Smooth muscle cell (in vitro differentiated cells): Measurements from ENCODE around the gene RBPJ. TPM values are rescaled to one million over a fixed set of nuclear protein-coding genes. Genes with fewer than 3 reads are reported as not detected.

Experiments used
- DNase-seq: peaks from one replicate; lab custom pipeline; 2025; ENCODE audit not compliant: unreplicated experiment; lab: John Stamatoyannopoulos, UW
- H2AFZ ChIP-seq: fragments of 200-600 bp; sonication (generic); 2 replicates; pipeline ENCODE4 v1.6.0; 2016; ENCODE audit warnings: antibody characterized with exemption, low read depth, mild to moderate bottlenecking
- H3F3A ChIP-seq: fragments of 200-600 bp; sonication (generic); 2 replicates; pipeline ENCODE4 v1.6.0; 2017; ENCODE audit warnings: antibody characterized with exemption, low read depth
- H3K27ac ChIP-seq: fragments of 200-600 bp; sonication (generic); 2 replicates; pipeline ENCODE4 v1.5.1; 2016; ENCODE audit warnings: low read depth, mild to moderate bottlenecking
- H3K27me3 ChIP-seq: fragments of 200-600 bp; sonication (generic); 2 replicates; pipeline ENCODE4 v1.6.1; 2016; ENCODE audit warnings: low read depth, mild to moderate bottlenecking
- H3K36me3 ChIP-seq: fragments of 200-600 bp; sonication (generic); 2 replicates; pipeline ENCODE4 v1.5.1; 2016; ENCODE audit warnings: low read depth
- H3K4me1 ChIP-seq: fragments of 200-600 bp; sonication (generic); 2 replicates; pipeline ENCODE4 v1.5.1; 2016; ENCODE audit warnings: low read depth
- H3K4me2 ChIP-seq: fragments of 200-600 bp; sonication (generic); 2 replicates; pipeline ENCODE4 v1.6.0; 2016; ENCODE audit warnings: mild to moderate bottlenecking
- H3K4me3 ChIP-seq: fragments of 200-600 bp; sonication (generic); 2 replicates; pipeline ENCODE4 v1.5.1; 2016; ENCODE audit warnings: mild to moderate bottlenecking
- H3K79me2 ChIP-seq: fragments of 200-600 bp; sonication (generic); 2 replicates; pipeline ENCODE4 v1.6.0; 2016; ENCODE audit warnings: low read depth, mild to moderate bottlenecking
- H3K9ac ChIP-seq: fragments of 200-600 bp; sonication (generic); 2 replicates; pipeline ENCODE4 v1.6.0; 2016; ENCODE audit warnings: low read depth
- H3K9me3 ChIP-seq: fragments of 200-600 bp; sonication (generic); replicated peaks from 2 replicates; pipeline ENCODE4 v1.5.1; 2016; ENCODE audit warnings: low read depth
- H4K20me1 ChIP-seq: fragments of 200-600 bp; sonication (generic); 2 replicates; pipeline ENCODE4 v1.6.0; 2016; ENCODE audit warnings: low read depth
- WGBS: methylation state at CpG from one replicate; pipeline ENCODE4 v1.1.7; 2016; ENCODE audit warnings: low lambda C conversion rate; 5-methylcytosine and 5-hydroxymethylcytosine counted together
- polyA plus RNA-seq: library from polyadenylated mRNA; unstranded; fragments of >200 nt; fragmentation: Nextera tagmentation; extraction: Ambion mirVana; gene quantifications from 2 replicates; pipeline ENCODE4 v1.2.1, GENCODE V29; 2016
- total RNA-seq: library from RNA; depleted of rRNA; stranded (reverse); fragments of >200 nt; gene quantifications from 2 replicates; pipeline ENCODE4 v1.2.3, GENCODE V29; 2014
- TF ChIP-seq, protein P1 (sequence below): fragments of 200-600 bp; sonication (generic); IDR thresholded peaks from 2 replicates; pipeline ENCODE4 v1.5.1; 2017; ENCODE audit warnings: borderline replicate concordance, mild to moderate bottlenecking, antibody characterized with exemption; ENCODE audit not compliant: insufficient read depth, poor library complexity, severe bottlenecking

Gene RBPJ
- total and polyA plus RNA-seq, 2 experiments from 2014 or later: 96.9 to 137 TPM

DNA sequence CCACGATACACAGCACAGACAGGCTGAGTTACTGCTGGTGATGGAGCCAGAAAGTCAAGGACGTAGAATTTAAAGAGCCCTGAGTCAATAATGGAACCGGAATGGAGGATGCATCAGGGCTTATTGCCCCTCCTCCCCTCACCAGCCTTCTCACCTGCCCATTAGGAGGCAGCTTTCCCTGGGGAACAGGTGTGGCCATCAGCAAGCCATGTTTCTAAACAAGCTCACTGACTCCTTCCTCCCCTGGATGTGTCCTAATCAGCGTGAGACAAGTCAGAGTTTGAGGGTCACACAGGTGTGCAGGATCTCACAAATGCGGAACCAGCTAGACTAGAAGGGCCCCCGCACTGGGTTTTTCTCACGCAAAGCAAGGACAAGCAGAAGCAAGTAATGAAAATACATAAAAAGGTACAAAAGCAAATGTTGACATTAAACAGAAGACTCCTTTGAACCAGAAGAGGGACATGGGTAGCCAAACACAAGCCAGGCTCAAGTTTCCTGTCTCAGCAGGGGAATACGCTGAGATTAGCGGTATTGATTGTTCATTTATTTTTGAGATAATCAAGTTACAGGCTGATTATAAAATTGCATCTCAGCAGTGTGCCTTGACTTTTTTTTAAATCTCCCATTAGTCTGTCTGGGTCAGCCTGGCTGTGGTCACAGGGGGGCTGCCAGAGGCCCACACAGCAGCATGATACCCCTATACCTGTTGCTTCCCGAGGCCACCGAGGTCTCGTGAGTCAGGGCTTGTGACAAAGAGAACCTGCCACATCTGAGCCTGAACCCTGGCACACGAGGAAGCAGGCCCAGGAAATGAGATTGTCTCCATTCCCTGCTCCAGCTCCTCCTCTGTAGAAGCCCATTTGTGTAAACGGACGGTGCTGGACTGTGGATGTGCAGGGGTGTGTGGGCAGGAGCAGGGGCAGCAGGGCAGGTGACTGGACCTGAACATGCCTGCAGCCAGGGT is 132.0 kb downstream of the RBPJ start:
- Histone ChIP-seq H3K4me1 (no peaks in the 10 kb centered on the region), H3K79me2 (no peaks in the 10 kb centered on the region), H2AFZ (no peak overlapping the region), H3K9ac (no peak overlapping the region), H3K27ac (no peak overlapping the region), H3K4me2 (no peak overlapping the region), H3K4me3 (no peak overlapping the region), H3K9me3 (no peaks in the 10 kb centered on the region), H3K36me3 (no peaks in the 10 kb centered on the region), H4K20me1 (no peaks in the 10 kb centered on the region), H3F3A (no peaks in the 10 kb centered on the region), H3K27me3 (no peaks in the 10 kb centered on the region)
- WGBS: 81% methylated on average over 15 of the region's 15 CpGs
- DNase-seq: no peak
- TF ChIP-seq, protein P1, sequence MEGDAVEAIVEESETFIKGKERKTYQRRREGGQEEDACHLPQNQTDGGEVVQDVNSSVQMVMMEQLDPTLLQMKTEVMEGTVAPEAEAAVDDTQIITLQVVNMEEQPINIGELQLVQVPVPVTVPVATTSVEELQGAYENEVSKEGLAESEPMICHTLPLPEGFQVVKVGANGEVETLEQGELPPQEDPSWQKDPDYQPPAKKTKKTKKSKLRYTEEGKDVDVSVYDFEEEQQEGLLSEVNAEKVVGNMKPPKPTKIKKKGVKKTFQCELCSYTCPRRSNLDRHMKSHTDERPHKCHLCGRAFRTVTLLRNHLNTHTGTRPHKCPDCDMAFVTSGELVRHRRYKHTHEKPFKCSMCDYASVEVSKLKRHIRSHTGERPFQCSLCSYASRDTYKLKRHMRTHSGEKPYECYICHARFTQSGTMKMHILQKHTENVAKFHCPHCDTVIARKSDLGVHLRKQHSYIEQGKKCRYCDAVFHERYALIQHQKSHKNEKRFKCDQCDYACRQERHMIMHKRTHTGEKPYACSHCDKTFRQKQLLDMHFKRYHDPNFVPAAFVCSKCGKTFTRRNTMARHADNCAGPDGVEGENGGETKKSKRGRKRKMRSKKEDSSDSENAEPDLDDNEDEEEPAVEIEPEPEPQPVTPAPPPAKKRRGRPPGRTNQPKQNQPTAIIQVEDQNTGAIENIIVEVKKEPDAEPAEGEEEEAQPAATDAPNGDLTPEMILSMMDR: no peak

DNA sequence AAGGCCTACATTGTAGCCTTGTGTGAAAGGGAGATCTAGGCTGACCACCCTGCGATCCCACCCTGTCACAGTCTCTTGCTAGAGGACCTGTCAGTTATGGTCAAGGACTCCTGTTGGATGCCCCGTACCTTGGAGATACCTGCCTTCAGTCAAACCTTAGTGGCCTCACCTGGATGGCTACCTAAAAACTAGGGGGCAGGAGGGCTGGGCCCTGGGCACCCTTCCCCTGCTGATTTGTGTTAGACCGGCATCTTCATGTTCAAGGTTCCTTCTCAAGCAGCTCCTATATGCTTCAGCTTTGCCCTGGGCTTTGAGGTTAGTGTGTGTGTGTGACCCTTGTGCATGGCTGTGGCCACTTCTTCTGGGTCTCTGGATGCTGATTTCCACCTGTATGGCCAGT is 134.1 kb downstream of the RBPJ start:
- Histone ChIP-seq H3K4me1 (no peaks in the 10 kb centered on the region), H3K27me3 (no peaks in the 10 kb centered on the region), H3K4me2 (no peak overlapping the region), H3K79me2 (no peaks in the 10 kb centered on the region), H3F3A (no peaks in the 10 kb centered on the region), H3K27ac (no peak overlapping the region), H3K36me3 (no peaks in the 10 kb centered on the region), H2AFZ (no peak overlapping the region), H3K4me3 (no peak overlapping the region), H3K9me3 (no peaks in the 10 kb centered on the region), H4K20me1 (no peaks in the 10 kb centered on the region), H3K9ac (no peak overlapping the region)
- no peak for DNase-seq
- WGBS: 98% methylated on average over 3 of the region's 3 CpGs
- TF ChIP-seq, protein P1: no peak

DNA sequence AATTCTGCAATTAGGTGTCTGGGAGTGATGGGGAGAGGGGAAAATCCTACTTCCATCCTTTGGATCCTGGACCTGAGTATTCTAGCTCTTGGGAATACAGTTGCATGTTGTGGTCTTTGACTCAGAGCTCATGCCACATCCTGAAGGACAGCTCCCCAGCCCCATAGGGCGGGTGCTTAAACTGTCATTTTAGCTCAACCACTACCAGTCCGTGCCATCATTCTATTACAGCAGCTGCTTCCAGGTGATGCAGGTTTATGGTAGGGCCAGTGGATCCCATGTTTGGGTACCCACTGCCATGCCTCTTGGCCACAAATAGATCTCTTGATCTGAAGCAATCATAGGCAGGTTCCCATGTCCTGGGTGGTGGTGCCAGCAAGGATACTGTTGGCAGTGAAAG is 134.8 kb downstream of the RBPJ start:
- H3K4me3 ChIP-seq: no peak overlapping the region
- H3K4me1 ChIP-seq: no peaks in the 10 kb centered on the region
- no peaks in the 10 kb centered on the region for H4K20me1 ChIP-seq
- no peak overlapping the region for H3K9ac ChIP-seq
- H3K27ac ChIP-seq: no peak overlapping the region
- no peaks in the 10 kb centered on the region for H3K79me2 ChIP-seq
- H3K9me3 ChIP-seq: no peaks in the 10 kb centered on the region
- no peak overlapping the region for H2AFZ ChIP-seq
- no peaks in the 10 kb centered on the region for H3K36me3 ChIP-seq
- H3K4me2 ChIP-seq: no peak overlapping the region
- DNase-seq: no peak
- 94% methylated on average over 2 of the region's 2 CpGs for WGBS
- H3K27me3 ChIP-seq: no peaks in the 10 kb centered on the region
- no peaks in the 10 kb centered on the region for H3F3A ChIP-seq
- TF ChIP-seq, protein P1: no peak
